ENCODE results near the gene SMC6.

DNA sequence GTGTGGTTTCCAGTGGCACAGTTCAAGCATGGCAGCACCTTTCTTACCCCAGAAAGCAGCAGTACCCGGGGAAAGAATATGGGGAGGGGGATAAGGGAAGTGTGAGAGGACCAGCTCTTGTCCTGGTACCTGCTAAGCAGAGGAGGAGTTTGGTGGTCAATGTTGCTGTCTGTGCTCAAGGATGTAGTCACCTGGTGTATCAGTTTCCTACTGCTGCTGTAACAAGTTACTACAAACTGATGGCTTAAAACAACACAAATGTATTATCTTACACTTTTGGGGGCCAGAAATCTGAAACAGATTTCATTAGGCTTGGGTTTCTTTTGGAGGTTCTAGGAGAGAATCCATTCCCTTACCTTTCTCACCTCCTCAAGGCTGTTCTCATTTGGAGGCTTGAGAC is 135.7 kb downstream of the SMC6 start:
- TF ChIP-seq CTCF (IDR thresholded peaks at IDR 0.05; ENCODE audit: borderline replicate concordance, extremely low read depth, low read length, poor library complexity, severe bottlenecking) (no peak), EZH2 (IDR thresholded peaks at IDR 0.05; ENCODE audit: borderline replicate concordance, low read depth, low read length, severe bottlenecking) (no peak)
